ENCODE measurements around the gene FHIP1B.

GRCh38 chr11:6283453-6284023, 49.1 kb upstream of the FHIP1B start:
- TF ChIP-seq CTCF (IDR thresholded peaks at IDR 0.05) (no peak), EP300 (IDR thresholded peaks at IDR 0.05) (no peak), POLR2A (IDR thresholded peaks at IDR 0.05) (no peak)
